ENCODE results near the gene CDC37L1.
"Not testable (repeated sequence)": the region's sequence is repeated elsewhere in the genome, so short reads cannot be mapped to it uniquely, and the experiment has no call there.

CDC37L1 gene

GRCh38 chr9:4679268-4680172 is at the start of gene CDC37L1:
Gene CDC37L1, plus strand, starts transcription at chr9:4679569. Its CDS starts 199 bp downstream, at chr9:4679768.
- DNase-seq = peak; percentile 99
- in situ Hi-C loops (cut with MboI; ENCODE audit: low pct_unique_long_range_greater_than_20kb, low sequenced_read_pairs) = no loop called here

- in situ Hi-C loops (cut with MboI; ENCODE audit: low pct_unique_long_range_greater_than_20kb, low sequenced_read_pairs) = no loop called here
- DNase-seq = no peak
Measured at GRCh38 chr9:4630836-4631235, 48.5 kb upstream of the CDC37L1 start.

- DNase-seq = no peak
- in situ Hi-C loops (cut with MboI; ENCODE audit: low pct_unique_long_range_greater_than_20kb, low sequenced_read_pairs) = no loop called here
Measured at GRCh38 chr9:4638968-4639367, 40.4 kb upstream of the CDC37L1 start.

GRCh38 chr9:4639420-4639819 is 39.9 kb upstream of the CDC37L1 start:
- in situ Hi-C loops (cut with MboI; ENCODE audit: low pct_unique_long_range_greater_than_20kb, low sequenced_read_pairs) = no loop called here
- no peak for DNase-seq

GRCh38 chr9:4640027-4640426 is 39.3 kb upstream of the CDC37L1 start:
- in situ Hi-C loops (cut with MboI; ENCODE audit: low pct_unique_long_range_greater_than_20kb, low sequenced_read_pairs) = no loop called here
- DNase-seq = peak; percentile 17

- in situ Hi-C loops (cut with MboI; ENCODE audit: low pct_unique_long_range_greater_than_20kb, low sequenced_read_pairs) = no loop called here
- no peak for DNase-seq
Measured at GRCh38 chr9:4642351-4642750, 37.0 kb upstream of the CDC37L1 start.

GRCh38 chr9:4654084-4654483 is 25.3 kb upstream of the CDC37L1 start:
- in situ Hi-C loops (cut with MboI; ENCODE audit: low pct_unique_long_range_greater_than_20kb, low sequenced_read_pairs) = no loop called here
- no peak for DNase-seq

GRCh38 chr9:4654538-4654937 is 24.8 kb upstream of the CDC37L1 start:
- DNase-seq = no peak
- in situ Hi-C loops (cut with MboI; ENCODE audit: low pct_unique_long_range_greater_than_20kb, low sequenced_read_pairs) = no loop called here

- DNase-seq; in situ Hi-C loops (cut with MboI; ENCODE audit: low pct_unique_long_range_greater_than_20kb, low sequenced_read_pairs): not testable (repeated sequence)
Measured at GRCh38 chr9:4656196-4656595, 23.2 kb upstream of the CDC37L1 start.

- in situ Hi-C loops (cut with MboI; ENCODE audit: low pct_unique_long_range_greater_than_20kb, low sequenced_read_pairs) = no loop called here
- DNase-seq = no peak
Measured at GRCh38 chr9:4656621-4657020, 22.7 kb upstream of the CDC37L1 start.

GRCh38 chr9:4657426-4658159 is 21.8 kb upstream of the CDC37L1 start:
- in situ Hi-C loops (cut with MboI; ENCODE audit: low pct_unique_long_range_greater_than_20kb, low sequenced_read_pairs) = no loop called here
- no peak for DNase-seq

- DNase-seq; in situ Hi-C loops (cut with MboI; ENCODE audit: low pct_unique_long_range_greater_than_20kb, low sequenced_read_pairs): not testable (repeated sequence)
Measured at GRCh38 chr9:4660665-4661064, 18.7 kb upstream of the CDC37L1 start.

- in situ Hi-C loops (cut with MboI; ENCODE audit: low pct_unique_long_range_greater_than_20kb, low sequenced_read_pairs) = no loop called here
- DNase-seq = no peak
Measured at GRCh38 chr9:4661165-4661564, 18.2 kb upstream of the CDC37L1 start.

GRCh38 chr9:4661611-4662010 is 17.8 kb upstream of the CDC37L1 start:
- in situ Hi-C loops (cut with MboI; ENCODE audit: low pct_unique_long_range_greater_than_20kb, low sequenced_read_pairs) = no loop called here
- peak; percentile 47 for DNase-seq

- in situ Hi-C loops (cut with MboI; ENCODE audit: low pct_unique_long_range_greater_than_20kb, low sequenced_read_pairs) = no loop called here
- DNase-seq = peak; percentile 74
Measured at GRCh38 chr9:4662108-4662988, 17.0 kb upstream of the CDC37L1 start, which contains the start of gene PLPP6. Gene PLPP6, plus strand, starts transcription at chr9:4662294. Its CDS starts 82 bp downstream, at chr9:4662376.

- no peak for DNase-seq
- in situ Hi-C loops (cut with MboI; ENCODE audit: low pct_unique_long_range_greater_than_20kb, low sequenced_read_pairs) = no loop called here
Measured at GRCh38 chr9:4662989-4663792, 16.2 kb upstream of the CDC37L1 start.

GRCh38 chr9:4663956-4664355 is 15.4 kb upstream of the CDC37L1 start:
- no peak for DNase-seq
- in situ Hi-C loops (cut with MboI; ENCODE audit: low pct_unique_long_range_greater_than_20kb, low sequenced_read_pairs) = no loop called here

- in situ Hi-C loops (cut with MboI; ENCODE audit: low pct_unique_long_range_greater_than_20kb, low sequenced_read_pairs) = no loop called here
Measured at GRCh38 chr9:4665357-4665756, 14.0 kb upstream of the CDC37L1 start.

More at GRCh38 chr9:4665357-4665756, 14.0 kb upstream of the CDC37L1 start:
- no peak for DNase-seq
